ENCODE data around the gene ZMIZ1.

DNA sequence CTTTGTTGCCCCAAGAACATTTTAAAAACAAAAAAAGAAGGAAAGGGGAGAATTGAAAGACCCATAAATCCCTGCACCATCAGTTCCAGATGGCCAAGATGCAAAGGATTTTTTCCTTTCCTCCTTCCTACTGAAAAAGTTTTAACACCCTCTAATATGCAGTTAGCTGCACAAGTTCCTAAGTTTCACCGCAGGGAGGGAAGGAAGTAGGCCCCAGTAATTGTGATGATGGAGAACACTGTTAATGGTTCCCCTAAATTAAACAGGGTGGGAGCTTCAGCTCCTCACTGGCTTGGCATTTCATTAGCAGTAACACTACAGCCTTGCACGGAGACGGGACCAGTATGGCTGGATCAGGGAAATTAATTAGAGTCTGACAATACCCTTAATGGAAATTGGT, 214.8 kb downstream of the ZMIZ1 start:
- TF ChIP-seq, protein P1, sequence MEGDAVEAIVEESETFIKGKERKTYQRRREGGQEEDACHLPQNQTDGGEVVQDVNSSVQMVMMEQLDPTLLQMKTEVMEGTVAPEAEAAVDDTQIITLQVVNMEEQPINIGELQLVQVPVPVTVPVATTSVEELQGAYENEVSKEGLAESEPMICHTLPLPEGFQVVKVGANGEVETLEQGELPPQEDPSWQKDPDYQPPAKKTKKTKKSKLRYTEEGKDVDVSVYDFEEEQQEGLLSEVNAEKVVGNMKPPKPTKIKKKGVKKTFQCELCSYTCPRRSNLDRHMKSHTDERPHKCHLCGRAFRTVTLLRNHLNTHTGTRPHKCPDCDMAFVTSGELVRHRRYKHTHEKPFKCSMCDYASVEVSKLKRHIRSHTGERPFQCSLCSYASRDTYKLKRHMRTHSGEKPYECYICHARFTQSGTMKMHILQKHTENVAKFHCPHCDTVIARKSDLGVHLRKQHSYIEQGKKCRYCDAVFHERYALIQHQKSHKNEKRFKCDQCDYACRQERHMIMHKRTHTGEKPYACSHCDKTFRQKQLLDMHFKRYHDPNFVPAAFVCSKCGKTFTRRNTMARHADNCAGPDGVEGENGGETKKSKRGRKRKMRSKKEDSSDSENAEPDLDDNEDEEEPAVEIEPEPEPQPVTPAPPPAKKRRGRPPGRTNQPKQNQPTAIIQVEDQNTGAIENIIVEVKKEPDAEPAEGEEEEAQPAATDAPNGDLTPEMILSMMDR (conservative IDR thresholded peaks at IDR 0.05; ENCODE audit: low read depth in 2 of 2): no peak
- TF ChIP-seq EZH2phosphoT487 (IDR thresholded peaks at IDR 0.05; ENCODE audit: unreplicated experiment) (no peak), POLR2AphosphoS5 (IDR thresholded peaks at IDR 0.05; ENCODE audit: low read depth) (no peak), EZH2 (IDR thresholded peaks at IDR 0.05; ENCODE audit: low read depth, unreplicated experiment) (no peak), CREB1 (CRISPR knock-in tag; IDR thresholded peaks at IDR 0.05; ENCODE audit: low read depth) (no peak)
- TF ChIP-seq, protein P2, sequence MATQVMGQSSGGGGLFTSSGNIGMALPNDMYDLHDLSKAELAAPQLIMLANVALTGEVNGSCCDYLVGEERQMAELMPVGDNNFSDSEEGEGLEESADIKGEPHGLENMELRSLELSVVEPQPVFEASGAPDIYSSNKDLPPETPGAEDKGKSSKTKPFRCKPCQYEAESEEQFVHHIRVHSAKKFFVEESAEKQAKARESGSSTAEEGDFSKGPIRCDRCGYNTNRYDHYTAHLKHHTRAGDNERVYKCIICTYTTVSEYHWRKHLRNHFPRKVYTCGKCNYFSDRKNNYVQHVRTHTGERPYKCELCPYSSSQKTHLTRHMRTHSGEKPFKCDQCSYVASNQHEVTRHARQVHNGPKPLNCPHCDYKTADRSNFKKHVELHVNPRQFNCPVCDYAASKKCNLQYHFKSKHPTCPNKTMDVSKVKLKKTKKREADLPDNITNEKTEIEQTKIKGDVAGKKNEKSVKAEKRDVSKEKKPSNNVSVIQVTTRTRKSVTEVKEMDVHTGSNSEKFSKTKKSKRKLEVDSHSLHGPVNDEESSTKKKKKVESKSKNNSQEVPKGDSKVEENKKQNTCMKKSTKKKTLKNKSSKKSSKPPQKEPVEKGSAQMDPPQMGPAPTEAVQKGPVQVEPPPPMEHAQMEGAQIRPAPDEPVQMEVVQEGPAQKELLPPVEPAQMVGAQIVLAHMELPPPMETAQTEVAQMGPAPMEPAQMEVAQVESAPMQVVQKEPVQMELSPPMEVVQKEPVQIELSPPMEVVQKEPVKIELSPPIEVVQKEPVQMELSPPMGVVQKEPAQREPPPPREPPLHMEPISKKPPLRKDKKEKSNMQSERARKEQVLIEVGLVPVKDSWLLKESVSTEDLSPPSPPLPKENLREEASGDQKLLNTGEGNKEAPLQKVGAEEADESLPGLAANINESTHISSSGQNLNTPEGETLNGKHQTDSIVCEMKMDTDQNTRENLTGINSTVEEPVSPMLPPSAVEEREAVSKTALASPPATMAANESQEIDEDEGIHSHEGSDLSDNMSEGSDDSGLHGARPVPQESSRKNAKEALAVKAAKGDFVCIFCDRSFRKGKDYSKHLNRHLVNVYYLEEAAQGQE (IDR thresholded peaks at IDR 0.05; ENCODE audit: unreplicated experiment): no peak

Data from GM23338 (cell line).